SK-N-MC (cell line): Measurements from ENCODE around the gene ABT1.

ENCODE experiments used
- EZH2 ChIP-seq: fragments of 200-600 bp; sonication (generic); IDR thresholded peaks from one replicate; pipeline ENCODE4 v1.6.1; 2017; ENCODE audit warnings: antibody characterized with exemption
- POLR2AphosphoS5 ChIP-seq: IDR thresholded peaks from 2 replicates; pipeline ENCODE4 v1.6.1; 2012; ENCODE audit warnings: mild to moderate bottlenecking, low read depth, low read length, borderline replicate concordance

DNA sequence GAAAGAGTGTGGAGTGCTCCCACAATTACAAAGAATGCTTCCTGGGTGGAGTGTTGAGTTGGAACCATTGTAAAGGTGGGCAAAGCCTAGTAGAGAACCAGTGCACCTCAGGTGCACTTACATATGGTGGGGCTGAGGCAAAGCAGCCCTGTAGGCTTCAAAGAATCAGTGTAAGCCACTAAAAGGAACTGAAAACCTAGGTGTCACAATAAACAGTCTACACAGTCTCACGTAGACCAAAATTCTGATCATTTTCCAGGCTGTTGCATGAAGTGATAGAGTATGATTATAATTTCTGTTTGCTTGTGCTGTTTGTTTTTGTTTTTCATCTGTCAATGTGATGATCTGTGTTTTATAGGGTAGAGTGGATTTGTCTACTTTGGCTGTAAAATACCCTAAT is 2.8 kb downstream of the ABT1 start:
- TF ChIP-seq POLR2AphosphoS5 (no peak; the same call in 1 of the 2 replicates), EZH2 (no peak)
